ENCODE data around the gene TIMM10B. TPM values are rescaled to one million over a fixed set of nuclear protein-coding genes. Genes with fewer than 3 reads are reported as not detected.

The TIMM10B gene
- total RNA-seq, 2 donors from 2014 or later, result 29.6 to 30.5 TPM

DNA sequence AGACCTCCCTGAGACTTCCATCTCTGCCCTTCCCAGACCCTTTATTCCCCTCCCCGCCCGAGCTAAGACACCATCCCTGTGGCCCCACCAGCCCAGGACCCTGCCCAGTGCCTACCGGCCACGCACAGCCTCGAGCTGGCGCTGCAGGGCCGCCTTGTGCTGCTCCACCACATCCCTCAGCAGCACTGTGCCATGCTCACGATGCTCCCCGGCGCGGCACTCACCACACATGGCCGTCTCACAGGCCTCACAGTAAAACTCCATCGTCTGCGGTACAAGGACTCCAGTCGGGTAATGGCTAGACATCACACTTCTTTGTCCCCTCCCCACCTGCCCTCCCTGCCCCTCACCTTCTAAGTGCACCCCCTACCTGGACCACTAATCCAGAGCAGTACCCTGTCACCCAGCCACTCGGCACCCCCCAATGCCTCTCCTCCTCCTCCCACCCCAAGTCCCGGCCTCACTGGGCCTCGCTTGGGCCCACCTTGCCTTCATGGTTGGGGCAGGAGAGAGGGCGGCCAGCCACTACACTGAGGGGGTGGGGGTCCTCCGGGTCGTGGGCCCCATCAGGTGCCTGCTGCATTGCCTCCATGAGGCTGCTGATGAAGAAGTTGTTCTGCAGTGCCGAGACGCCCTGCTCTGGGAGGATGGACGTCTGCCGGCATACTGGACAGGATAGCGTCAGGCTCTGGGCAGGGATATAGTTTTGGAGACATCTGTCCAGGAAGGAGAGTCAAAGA, 23.6 kb upstream of the TIMM10B start:
- TF ChIP-seq, protein P1, sequence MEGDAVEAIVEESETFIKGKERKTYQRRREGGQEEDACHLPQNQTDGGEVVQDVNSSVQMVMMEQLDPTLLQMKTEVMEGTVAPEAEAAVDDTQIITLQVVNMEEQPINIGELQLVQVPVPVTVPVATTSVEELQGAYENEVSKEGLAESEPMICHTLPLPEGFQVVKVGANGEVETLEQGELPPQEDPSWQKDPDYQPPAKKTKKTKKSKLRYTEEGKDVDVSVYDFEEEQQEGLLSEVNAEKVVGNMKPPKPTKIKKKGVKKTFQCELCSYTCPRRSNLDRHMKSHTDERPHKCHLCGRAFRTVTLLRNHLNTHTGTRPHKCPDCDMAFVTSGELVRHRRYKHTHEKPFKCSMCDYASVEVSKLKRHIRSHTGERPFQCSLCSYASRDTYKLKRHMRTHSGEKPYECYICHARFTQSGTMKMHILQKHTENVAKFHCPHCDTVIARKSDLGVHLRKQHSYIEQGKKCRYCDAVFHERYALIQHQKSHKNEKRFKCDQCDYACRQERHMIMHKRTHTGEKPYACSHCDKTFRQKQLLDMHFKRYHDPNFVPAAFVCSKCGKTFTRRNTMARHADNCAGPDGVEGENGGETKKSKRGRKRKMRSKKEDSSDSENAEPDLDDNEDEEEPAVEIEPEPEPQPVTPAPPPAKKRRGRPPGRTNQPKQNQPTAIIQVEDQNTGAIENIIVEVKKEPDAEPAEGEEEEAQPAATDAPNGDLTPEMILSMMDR (conservative IDR thresholded peaks at IDR 0.05), result no peak
- Mint-ChIP-seq H3K4me3 (no peak overlapping the region), H3K27me3 (ENCODE audit: insufficient read depth) (no peaks in the 10 kb centered on the region), H3K9me3 (no peaks in the 10 kb centered on the region), H3K4me1 (no peaks in the 10 kb centered on the region), H3K27ac (no peak overlapping the region), H3K36me3 (ENCODE audit: low read depth) (peaks cover 7% of the 10 kb centered on the region)
- Histone ChIP-seq H3K27ac (ENCODE audit: low read depth, low read length) (no peak overlapping the region), H3K9ac (ENCODE audit: extremely low read depth, low read length, poor library complexity, severe bottlenecking) (no peak overlapping the region), H3K27me3 (ENCODE audit: control insufficient read depth, insufficient read depth, low read length, poor library complexity, severe bottlenecking) (no peaks in the 10 kb centered on the region), H3K9me3 (ENCODE audit: control insufficient read depth, low read length) (no peaks in the 10 kb centered on the region), H3K4me3 (ENCODE audit: low read length) (no peak overlapping the region), H3K4me1 (ENCODE audit: control insufficient read depth, insufficient read depth, low read length) (no peaks in the 10 kb centered on the region), H3K36me3 (ENCODE audit: control insufficient read depth, insufficient read depth, low read length) (peaks cover 17% of the 10 kb centered on the region)
- WGBS, 2 experiments (ENCODE audit: insufficient coverage in 1 of 2, insufficient read length in 1 of 2), result 93 to 99% methylated on average over 14 to 26 of the region's 26 CpGs
- DNase-seq, result no peak

DNA sequence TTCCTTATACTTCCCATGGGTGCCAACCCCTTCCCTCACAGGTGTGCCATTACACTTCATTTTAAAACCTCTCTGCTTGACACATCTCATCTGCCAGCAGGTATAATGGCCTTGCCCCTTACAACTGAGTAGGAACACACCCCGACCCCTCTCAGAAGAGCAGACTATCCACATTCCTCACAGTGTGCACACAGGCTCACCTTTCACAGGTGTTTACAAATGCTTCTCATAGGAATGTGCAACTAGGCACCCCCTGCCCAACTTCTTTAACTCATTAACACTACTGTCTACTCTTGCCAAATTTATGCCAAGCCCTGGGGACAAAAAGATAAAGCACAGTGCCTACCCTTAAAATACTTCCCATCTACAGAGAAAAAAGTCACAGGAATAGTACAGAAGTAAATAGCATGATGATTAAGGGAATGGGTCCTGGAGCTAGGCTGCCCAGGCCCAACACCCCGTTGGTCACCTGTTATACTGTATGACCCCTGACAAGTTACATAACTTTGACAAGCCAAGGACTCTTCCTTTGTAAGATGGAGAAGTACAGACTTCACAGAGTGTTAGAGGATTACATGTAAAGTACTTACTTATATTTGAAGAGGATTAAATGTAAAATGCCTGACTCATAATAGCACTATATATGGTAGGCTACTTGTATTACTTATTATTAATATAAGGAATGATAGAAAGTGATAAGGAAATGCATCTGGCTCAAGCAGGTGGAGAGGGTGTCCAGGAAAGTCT, 22.8 kb upstream of the TIMM10B start:
- WGBS, 2 experiments (ENCODE audit: insufficient coverage in 1 of 2, insufficient read length in 1 of 2), result 89 to 95% methylated on average over 2 of the region's 2 CpGs
- Histone ChIP-seq H3K4me3 (ENCODE audit: low read length) (no peak overlapping the region), H3K4me1 (ENCODE audit: control insufficient read depth, insufficient read depth, low read length) (no peaks in the 10 kb centered on the region), H3K36me3 (ENCODE audit: control insufficient read depth, insufficient read depth, low read length) (peaks cover 11% of the 10 kb centered on the region), H3K9me3 (ENCODE audit: control insufficient read depth, low read length) (no peaks in the 10 kb centered on the region), H3K27ac (ENCODE audit: low read depth, low read length) (no peak overlapping the region), H3K9ac (ENCODE audit: extremely low read depth, low read length, poor library complexity, severe bottlenecking) (no peak overlapping the region), H3K27me3 (ENCODE audit: control insufficient read depth, insufficient read depth, low read length, poor library complexity, severe bottlenecking) (no peaks in the 10 kb centered on the region)
- TF ChIP-seq, protein P1 (conservative IDR thresholded peaks at IDR 0.05), result no peak
- Mint-ChIP-seq H3K9me3 (no peaks in the 10 kb centered on the region), H3K27ac (no peak overlapping the region), H3K4me3 (no peak overlapping the region), H3K4me1 (no peaks in the 10 kb centered on the region), H3K36me3 (ENCODE audit: low read depth) (peaks cover 11% of the 10 kb centered on the region), H3K27me3 (ENCODE audit: insufficient read depth) (no peaks in the 10 kb centered on the region)
- DNase-seq, result no peak

DNA sequence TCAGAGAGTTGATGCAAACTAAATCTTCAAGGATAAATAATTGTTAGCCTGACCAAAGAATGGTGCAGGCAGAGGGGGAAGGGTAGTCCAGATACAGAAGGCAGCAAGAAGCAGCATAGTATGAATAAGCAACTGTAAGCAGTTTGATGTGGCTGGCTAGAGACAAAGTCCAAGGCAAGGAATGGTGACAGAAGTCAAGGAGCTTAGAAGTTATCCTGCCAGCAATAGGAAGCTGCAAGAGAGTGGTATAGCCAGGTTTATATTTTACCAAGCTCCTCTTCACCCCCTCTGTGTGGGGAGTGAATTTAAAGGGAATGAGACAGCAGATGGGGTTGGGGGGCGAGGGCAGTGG, 22.2 kb upstream of the TIMM10B start:
- H3K36me3 Mint-ChIP-seq (ENCODE audit: low read depth), result peaks cover 14% of the 10 kb centered on the region
- no peaks in the 10 kb centered on the region for H3K27me3 ChIP-seq (ENCODE audit: control insufficient read depth, insufficient read depth, low read length, poor library complexity, severe bottlenecking)
- no peak overlapping the region for H3K4me3 ChIP-seq (ENCODE audit: low read length)
- H3K27me3 Mint-ChIP-seq (ENCODE audit: insufficient read depth), result no peaks in the 10 kb centered on the region
- 89% methylated on average over 1 of the region's 1 CpG; no CpG with 5 or more reads in 1 of the 2 experiments for WGBS, 2 experiments (ENCODE audit: insufficient coverage in 1 of 2, insufficient read length in 1 of 2)
- TF ChIP-seq, protein P1 (conservative IDR thresholded peaks at IDR 0.05), result no peak
- no peaks in the 10 kb centered on the region for H3K9me3 Mint-ChIP-seq
- peaks cover 7% of the 10 kb centered on the region for H3K36me3 ChIP-seq (ENCODE audit: control insufficient read depth, insufficient read depth, low read length)
- H3K4me1 ChIP-seq (ENCODE audit: control insufficient read depth, insufficient read depth, low read length), result no peaks in the 10 kb centered on the region
- no peak overlapping the region for H3K9ac ChIP-seq (ENCODE audit: extremely low read depth, low read length, poor library complexity, severe bottlenecking)
- no peaks in the 10 kb centered on the region for H3K4me1 Mint-ChIP-seq
- DNase-seq, result no peak
- no peak overlapping the region for H3K27ac ChIP-seq (ENCODE audit: low read depth, low read length)
- no peaks in the 10 kb centered on the region for H3K9me3 ChIP-seq (ENCODE audit: control insufficient read depth, low read length)
- no peak overlapping the region for H3K4me3 Mint-ChIP-seq
- H3K27ac Mint-ChIP-seq, result no peak overlapping the region

All from endodermal cell (in vitro differentiated cells).